Coronary artery (tissue), 2 donors: ENCODE results near the gene MAGI1.

Experiments
- DNase-seq: peaks from one replicate; pipeline ENCODE4 v3.0.0-alpha.2; 2017; ENCODE audit warnings: low spot score
- H3K27ac ChIP-seq, 2 donors: fragments of 200-600 bp; sonication (generic); one replicate each; pipeline ENCODE4 v1.5.1; 2016 to 2019
- H3K4me3 ChIP-seq: fragments of 200-600 bp; sonication (generic); 2 replicates; pipeline ENCODE4 v1.5.1; 2016; ENCODE audit warnings: mild to moderate bottlenecking, moderate library complexity
- TF ChIP-seq, protein P1 (sequence below): fragments of 200-600 bp; sonication (generic); IDR thresholded peaks from one replicate; pipeline ENCODE4 v1.5.1; 2019; ENCODE audit warnings: antibody characterized with exemption

Gene MAGI1

DNA sequence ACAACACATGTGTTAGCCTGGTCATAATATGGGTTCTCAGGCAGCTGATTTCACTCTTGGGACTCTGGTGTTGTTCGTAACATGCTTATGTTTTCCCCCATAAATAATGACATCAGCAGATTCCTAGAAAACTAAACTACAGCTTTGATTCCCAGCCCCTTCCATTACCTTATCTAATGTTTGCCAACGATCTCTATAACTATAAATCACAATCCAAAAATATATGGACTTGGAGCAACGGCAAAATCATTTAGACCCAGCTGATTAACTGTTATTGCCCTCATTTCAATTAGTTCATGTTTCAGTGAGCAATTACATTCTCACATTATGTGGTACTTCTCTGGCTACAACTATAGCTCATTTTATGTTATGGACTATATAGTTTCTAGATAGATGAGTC is 531.3 kb downstream of the MAGI1 start:
- DNase-seq: no peak
- TF ChIP-seq, protein P1, sequence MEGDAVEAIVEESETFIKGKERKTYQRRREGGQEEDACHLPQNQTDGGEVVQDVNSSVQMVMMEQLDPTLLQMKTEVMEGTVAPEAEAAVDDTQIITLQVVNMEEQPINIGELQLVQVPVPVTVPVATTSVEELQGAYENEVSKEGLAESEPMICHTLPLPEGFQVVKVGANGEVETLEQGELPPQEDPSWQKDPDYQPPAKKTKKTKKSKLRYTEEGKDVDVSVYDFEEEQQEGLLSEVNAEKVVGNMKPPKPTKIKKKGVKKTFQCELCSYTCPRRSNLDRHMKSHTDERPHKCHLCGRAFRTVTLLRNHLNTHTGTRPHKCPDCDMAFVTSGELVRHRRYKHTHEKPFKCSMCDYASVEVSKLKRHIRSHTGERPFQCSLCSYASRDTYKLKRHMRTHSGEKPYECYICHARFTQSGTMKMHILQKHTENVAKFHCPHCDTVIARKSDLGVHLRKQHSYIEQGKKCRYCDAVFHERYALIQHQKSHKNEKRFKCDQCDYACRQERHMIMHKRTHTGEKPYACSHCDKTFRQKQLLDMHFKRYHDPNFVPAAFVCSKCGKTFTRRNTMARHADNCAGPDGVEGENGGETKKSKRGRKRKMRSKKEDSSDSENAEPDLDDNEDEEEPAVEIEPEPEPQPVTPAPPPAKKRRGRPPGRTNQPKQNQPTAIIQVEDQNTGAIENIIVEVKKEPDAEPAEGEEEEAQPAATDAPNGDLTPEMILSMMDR: no peak
- Histone ChIP-seq H3K4me3 (no peak overlapping the region), H3K27ac (no peak overlapping the region)

DNA sequence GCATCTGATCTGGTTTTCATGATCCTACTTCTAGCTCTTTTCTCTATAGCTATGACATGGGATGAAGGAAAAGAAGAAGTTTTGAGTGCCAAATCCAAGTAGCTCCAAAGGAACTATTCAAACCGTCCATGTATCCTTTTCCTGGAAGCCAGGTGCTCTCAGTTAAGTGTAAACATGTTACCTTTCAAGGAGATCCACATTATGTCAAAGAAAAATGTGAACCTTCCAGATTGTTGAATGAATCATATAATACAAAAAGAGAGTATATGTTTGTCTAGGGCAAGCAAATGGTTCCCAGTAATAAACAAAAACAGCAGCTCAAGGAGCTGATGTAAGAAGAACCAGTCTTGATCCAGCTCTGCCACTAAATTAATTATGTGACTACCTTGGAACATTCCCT is 534.9 kb downstream of the MAGI1 start:
- no peak for DNase-seq
- no peak overlapping the region for H3K27ac ChIP-seq
- TF ChIP-seq, protein P1: no peak

DNA sequence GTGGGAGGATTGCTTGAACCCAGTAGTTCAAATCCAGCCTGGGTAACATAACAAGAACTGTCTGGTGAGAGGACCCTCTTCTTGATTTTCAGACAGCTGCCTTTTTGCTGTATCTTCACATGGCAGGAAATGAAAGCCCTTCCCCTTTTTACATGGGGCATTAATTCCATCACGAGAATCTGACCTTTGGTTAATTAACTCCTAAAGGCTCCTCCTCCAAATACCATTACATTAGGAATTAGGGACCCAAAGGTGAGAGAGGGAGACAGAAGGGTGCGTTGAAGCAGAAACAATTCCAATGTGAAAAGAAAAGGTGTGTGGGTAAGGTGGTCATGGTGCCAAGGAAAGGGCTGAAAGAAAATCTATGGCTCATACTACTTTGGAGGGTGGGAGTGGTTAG is 536.2 kb downstream of the MAGI1 start:
- TF ChIP-seq, protein P1: no peak
- Histone ChIP-seq H3K4me3 (no peak overlapping the region), H3K27ac (no peak overlapping the region)
- DNase-seq: no peak

More for the DNA sequence above, 534.9 kb downstream of the MAGI1 start:
- no peak overlapping the region for H3K4me3 ChIP-seq

DNA sequence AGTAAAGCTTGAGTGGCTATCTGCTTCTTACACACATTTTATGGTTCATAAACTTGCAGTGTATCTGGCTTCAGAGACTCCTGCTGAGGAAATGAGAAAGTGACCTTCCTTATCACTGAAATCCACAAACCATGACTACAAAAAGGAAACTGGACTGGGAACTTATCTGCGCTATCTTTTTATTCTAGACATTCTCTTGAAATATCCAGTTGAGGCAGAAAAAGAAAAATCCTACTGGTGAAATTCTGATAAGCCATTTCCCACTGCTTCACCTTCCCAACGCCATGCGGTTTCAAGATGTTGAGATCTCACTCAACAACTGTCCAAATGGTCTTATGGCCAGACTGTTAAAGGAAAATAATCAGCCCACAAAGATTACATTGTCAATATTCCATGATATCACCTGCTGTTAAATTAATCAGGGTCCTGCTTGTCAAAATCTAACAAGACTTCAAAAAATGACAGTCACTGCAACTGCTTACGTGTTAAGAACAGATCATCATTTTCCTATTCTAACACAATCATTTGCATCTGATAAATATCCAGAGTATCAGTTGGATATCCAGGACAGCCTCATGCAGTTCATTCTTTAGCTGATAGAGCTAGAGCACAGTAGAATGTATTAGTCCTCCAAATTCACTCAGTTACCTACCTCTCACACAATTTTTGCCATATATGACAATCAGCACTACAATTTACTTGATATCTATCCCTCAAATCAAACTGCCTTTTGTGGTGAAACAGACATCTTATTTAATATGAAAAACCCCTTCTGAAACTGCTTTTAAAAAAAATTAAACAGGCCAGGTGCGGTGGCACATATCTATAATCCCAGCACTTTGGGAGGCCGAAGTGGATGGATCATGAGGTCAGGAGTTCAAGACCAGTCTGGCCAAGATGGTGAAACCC is 538.1 kb downstream of the MAGI1 start:
- no peak for DNase-seq
- TF ChIP-seq, protein P1: no peak
- no peak overlapping the region for H3K27ac ChIP-seq
- H3K4me3 ChIP-seq: no peak overlapping the region

DNA sequence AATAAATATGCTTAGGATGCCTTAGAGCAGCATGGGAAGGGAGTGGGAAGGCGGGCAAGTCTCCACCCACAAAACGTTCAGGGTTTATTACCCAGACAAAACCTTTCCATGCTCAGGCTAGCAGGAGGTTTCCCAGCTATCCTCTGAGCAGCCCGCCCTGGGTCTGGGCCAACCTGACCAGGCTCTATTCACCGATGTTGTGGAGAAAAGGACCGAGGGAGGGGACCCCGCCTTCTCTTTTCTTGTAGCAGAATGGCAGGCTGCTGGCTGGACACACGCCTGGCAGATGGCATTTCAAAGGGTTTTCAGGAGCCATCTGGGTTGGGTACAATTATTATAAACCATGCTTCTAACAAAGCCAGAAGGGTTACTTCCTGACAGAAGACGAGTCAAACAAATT is 540.9 kb downstream of the MAGI1 start:
- TF ChIP-seq, protein P1: no peak
- no peak overlapping the region for H3K27ac ChIP-seq
- no peak overlapping the region for H3K4me3 ChIP-seq
- no peak for DNase-seq

- H3K4me3 ChIP-seq: no peak overlapping the region
- DNase-seq: no peak
- TF ChIP-seq, protein P1: no peak
- no peak overlapping the region for H3K27ac ChIP-seq
Measured at GRCh38 chr3:65497236-65497635, 541.5 kb downstream of the MAGI1 start.

GRCh38 chr3:65493938-65494337 is 544.8 kb downstream of the MAGI1 start:
- TF ChIP-seq, protein P1: no peak

More at GRCh38 chr3:65493938-65494337, 544.8 kb downstream of the MAGI1 start:
- H3K27ac ChIP-seq: no peak overlapping the region
- no peak for DNase-seq
- no peak overlapping the region for H3K4me3 ChIP-seq
